PC-9 (cell line): ENCODE data around the gene INPP4A.
"Not testable (repeated sequence)": the region's sequence is repeated elsewhere in the genome, so short reads cannot be mapped to it uniquely, and the experiment has no call there.

ENCODE experiments used
- EZH2 ChIP-seq: fragments of 200-600 bp; sonication (generic); IDR thresholded peaks from 2 replicates; pipeline ENCODE4 v1.8.0; 2017; ENCODE audit warnings: antibody characterized with exemption, low read depth
- TF ChIP-seq, protein P1 (sequence below): fragments of 200-600 bp; sonication (generic); conservative IDR thresholded peaks from 2 replicates; pipeline ENCODE4 v1.6.1; 2017; ENCODE audit warnings: mixed run types, antibody characterized with exemption, mild to moderate bottlenecking, moderate library complexity

- TF ChIP-seq, protein P1, sequence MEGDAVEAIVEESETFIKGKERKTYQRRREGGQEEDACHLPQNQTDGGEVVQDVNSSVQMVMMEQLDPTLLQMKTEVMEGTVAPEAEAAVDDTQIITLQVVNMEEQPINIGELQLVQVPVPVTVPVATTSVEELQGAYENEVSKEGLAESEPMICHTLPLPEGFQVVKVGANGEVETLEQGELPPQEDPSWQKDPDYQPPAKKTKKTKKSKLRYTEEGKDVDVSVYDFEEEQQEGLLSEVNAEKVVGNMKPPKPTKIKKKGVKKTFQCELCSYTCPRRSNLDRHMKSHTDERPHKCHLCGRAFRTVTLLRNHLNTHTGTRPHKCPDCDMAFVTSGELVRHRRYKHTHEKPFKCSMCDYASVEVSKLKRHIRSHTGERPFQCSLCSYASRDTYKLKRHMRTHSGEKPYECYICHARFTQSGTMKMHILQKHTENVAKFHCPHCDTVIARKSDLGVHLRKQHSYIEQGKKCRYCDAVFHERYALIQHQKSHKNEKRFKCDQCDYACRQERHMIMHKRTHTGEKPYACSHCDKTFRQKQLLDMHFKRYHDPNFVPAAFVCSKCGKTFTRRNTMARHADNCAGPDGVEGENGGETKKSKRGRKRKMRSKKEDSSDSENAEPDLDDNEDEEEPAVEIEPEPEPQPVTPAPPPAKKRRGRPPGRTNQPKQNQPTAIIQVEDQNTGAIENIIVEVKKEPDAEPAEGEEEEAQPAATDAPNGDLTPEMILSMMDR, result not testable (repeated sequence)
- TF ChIP-seq EZH2, result not testable (repeated sequence)
Observed at GRCh38 chr2:98594665-98595064, 150.0 kb downstream of the INPP4A start.
